Keratinocyte (primary cell): ENCODE measurements around the gene DOLPP1. TPM values are rescaled to one million over a fixed set of nuclear protein-coding genes. Genes with fewer than 3 reads are reported as not detected.

Experiments
- DNase-seq: peaks from one replicate; pipeline ENCODE4 v3.0.0-alpha.2; 2011; ENCODE audit warnings: low read depth, missing footprints, low spot score
- FAIRE-seq: peaks from 2 replicates; lab custom pipeline; 2011; peaks lifted over from hg19 to GRCh38; lab: Jason Lieb, UNC
- H2AFZ ChIP-seq: 2 replicates; pipeline ENCODE4 v1.6.0; 2012; ENCODE audit warnings: low read length, control low read depth, inconsistent platforms; ENCODE audit not compliant: control insufficient read depth
- H3K27ac ChIP-seq: 2 replicates; pipeline ENCODE4 v1.5.1; 2011; ENCODE audit warnings: low read length; ENCODE audit not compliant: control insufficient read depth, insufficient read depth
- H3K27me3 ChIP-seq: 3 replicates; pipeline ENCODE4 v1.6.0; 2011; ENCODE audit warnings: low read length; ENCODE audit not compliant: control insufficient read depth, insufficient read depth; ENCODE audit errors: extremely low read depth
- H3K36me3 ChIP-seq, 2 experiments: 2 replicates in 1 of 2; 3 replicates in 1 of 2; pipeline ENCODE4 v1.5.1; 2011; ENCODE audit warnings: low read length in 2 of 2, mild to moderate bottlenecking in 1 of 2; ENCODE audit not compliant: control insufficient read depth in 2 of 2, insufficient read depth in 2 of 2; ENCODE audit errors: extremely low read depth in 1 of 2
- H3K4me1 ChIP-seq: 3 replicates; pipeline ENCODE4 v1.5.1; 2011; ENCODE audit warnings: low read length; ENCODE audit not compliant: control insufficient read depth, insufficient read depth; ENCODE audit errors: extremely low read depth
- H3K4me2 ChIP-seq: 3 replicates; pipeline ENCODE4 v1.6.0; 2011; ENCODE audit warnings: low read depth, low read length; ENCODE audit not compliant: control insufficient read depth, insufficient read depth; ENCODE audit errors: extremely low read depth
- H3K4me3 ChIP-seq, 3 experiments: fragments of 200-600 bp in 1 of 3; sonication (generic) in 1 of 3; 2 replicates in 2 of 3; 3 replicates in 1 of 3; pipeline ENCODE4 v1.5.1; 2011 to 2016; ENCODE audit warnings: low read length in 3 of 3, mild to moderate bottlenecking in 3 of 3, control low read depth in 2 of 3, inconsistent platforms in 1 of 3, low read depth in 1 of 3, mixed read lengths in 1 of 3, mixed run types in 1 of 3, moderate library complexity in 1 of 3; ENCODE audit not compliant: control insufficient read depth in 2 of 3, insufficient read depth in 2 of 3; ENCODE audit errors: extremely low read depth in 1 of 3
- H3K79me2 ChIP-seq: 2 replicates; pipeline ENCODE4 v1.6.0; 2012; ENCODE audit warnings: low read length; ENCODE audit not compliant: control insufficient read depth, insufficient read depth
- H3K9ac ChIP-seq: 3 replicates; pipeline ENCODE4 v1.6.0; 2011; ENCODE audit warnings: low read length; ENCODE audit not compliant: control insufficient read depth, insufficient read depth; ENCODE audit errors: extremely low read depth
- H3K9me1 ChIP-seq: 3 replicates; pipeline ENCODE4 v1.6.0; 2011; ENCODE audit warnings: low read length; ENCODE audit not compliant: control insufficient read depth, insufficient read depth; ENCODE audit errors: extremely low read depth
- H3K9me3 ChIP-seq: 2 replicates; pipeline ENCODE4 v1.5.1; 2012; ENCODE audit warnings: low read depth, low read length; ENCODE audit not compliant: control insufficient read depth
- H4K20me1 ChIP-seq: 3 replicates; pipeline ENCODE4 v1.6.0; 2011; ENCODE audit warnings: low read length; ENCODE audit not compliant: control insufficient read depth, insufficient read depth; ENCODE audit errors: extremely low read depth
- CTCF ChIP-seq, 3 experiments: IDR thresholded peaks in 1 of 3; conservative IDR thresholded peaks in 1 of 3; optimal IDR thresholded peaks in 1 of 3; 2 replicates in 2 of 3; 3 replicates in 1 of 3; pipeline versions ENCODE3 to v1.5.1; 2011; ENCODE audit warnings: low read length in 3 of 3, mild to moderate bottlenecking in 3 of 3, moderate library complexity in 2 of 3, control low read depth in 1 of 3, inconsistent platforms in 1 of 3; ENCODE audit not compliant: insufficient read depth in 2 of 3; ENCODE audit errors: extremely low read depth in 1 of 3
- EZH2 ChIP-seq: IDR thresholded peaks from one replicate; pipeline ENCODE4 v1.6.1; 2012; ENCODE audit warnings: inconsistent platforms, mild to moderate bottlenecking, low read length, moderate library complexity
- dilution Hi-C: fragments of 300-500 bp; cut with MboI; formaldehyde crosslinking; loops from one replicate; pipeline ENCODE4 v1.7.0; 2020; ENCODE audit warnings: low sequenced_read_pairs; ENCODE audit not compliant: extremely low pct_ligation_motif_present
- polyA plus RNA-seq, 5 experiments: library from polyadenylated mRNA; depleted of rRNA in 3 of 5; stranded (reverse) in 3 of 5; stranded (forward) in 1 of 5; unstranded in 1 of 5; fragments of >200 nt; gene quantifications; 1 replicate in 1 of 5; 2 replicates in 3 of 5; 3 replicates in 1 of 5; pipeline versions ENCODE4 v1.2.1 to v1.2.3, GENCODE V29; 2011 to 2012; ENCODE audit warnings: missing spikeins in 2 of 5, low read depth in 1 of 5, low replicate concordance in 1 of 5

The DOLPP1 gene
- polyA plus RNA-seq, 1 donor (not counting 4 experiments of a cell fraction or from before 2014, with no cell fraction given) = 14.2 TPM

GRCh38 chr9:129138144-129138462 is 57.2 kb downstream of the DOLPP1 start:
- Histone ChIP-seq H3K4me1 (peaks cover 43% of the 10 kb centered on the region), H3K36me3 (peaks cover 14 to 21% of the 10 kb centered on the region in 2 experiments), H4K20me1 (no peaks in the 10 kb centered on the region), H3K4me3 (no peak overlapping the region), H2AFZ (no peak overlapping the region), H3K79me2 (peaks cover 6% of the 10 kb centered on the region), H3K27me3 (no peaks in the 10 kb centered on the region), H3K27ac (no peak overlapping the region), H3K9me1 (peaks cover 2% of the 10 kb centered on the region), H3K4me2 (no peak overlapping the region), H3K9ac (no peak overlapping the region), H3K9me3 (no peaks in the 10 kb centered on the region)
- no peak for TF ChIP-seq CTCF (optimal IDR thresholded peaks at IDR 0.05 in 1 of 3, IDR thresholded peaks at IDR 0.05 in 1 of 3, conservative IDR thresholded peaks at IDR 0.05 in 1 of 3; ENCODE audit: extremely low read depth in 1 of 3, insufficient read depth in 2 of 3, low read length in 3 of 3)
- no peak for TF ChIP-seq EZH2
- no peak for FAIRE-seq
- DNase-seq = no peak
- dilution Hi-C loops = no loop called here

GRCh38 chr9:129138476-129139232 is 57.7 kb downstream of the DOLPP1 start:
- Histone ChIP-seq H3K36me3 (peaks cover 11 to 20% of the 10 kb centered on the region in 2 experiments), H3K9me1 (peaks cover 2% of the 10 kb centered on the region), H2AFZ (no peak overlapping the region), H3K9me3 (no peaks in the 10 kb centered on the region), H3K9ac (peak overlapping the region; percentile 6), H4K20me1 (no peaks in the 10 kb centered on the region), H3K4me1 (peaks cover 48% of the 10 kb centered on the region), H3K79me2 (peaks cover 6% of the 10 kb centered on the region), H3K4me2 (no peak overlapping the region), H3K4me3 (no peak overlapping the region), H3K27ac (no peak overlapping the region), H3K27me3 (no peaks in the 10 kb centered on the region)
- FAIRE-seq = no peak
- TF ChIP-seq EZH2 (no peak), CTCF (optimal IDR thresholded peaks at IDR 0.05 in 1 of 3, IDR thresholded peaks at IDR 0.05 in 1 of 3, conservative IDR thresholded peaks at IDR 0.05 in 1 of 3; ENCODE audit: extremely low read depth in 1 of 3, insufficient read depth in 2 of 3, low read length in 3 of 3) (no peak)
- dilution Hi-C loops = no loop called here
- DNase-seq = no peak
